Measurements from ENCODE around the gene SH3BP4.

GRCh38 chr2:235097196-235097595 is 145.4 kb downstream of the SH3BP4 start:
- TF ChIP-seq EZH2phosphoT487 (IDR thresholded peaks at IDR 0.05; ENCODE audit: insufficient read depth, low read depth) (no peak), EZH2 (IDR thresholded peaks at IDR 0.05; ENCODE audit: insufficient read depth, poor library complexity, severe bottlenecking) (no peak)

All from GM23248 (cell line).